Measurements from ENCODE around the gene SAMD11. TPM values are rescaled to one million over a fixed set of nuclear protein-coding genes. Genes with fewer than 3 reads are reported as not detected.

SAMD11 gene
- total RNA-seq, 1 donor from 2014 or later: 33.9 TPM

DNA sequence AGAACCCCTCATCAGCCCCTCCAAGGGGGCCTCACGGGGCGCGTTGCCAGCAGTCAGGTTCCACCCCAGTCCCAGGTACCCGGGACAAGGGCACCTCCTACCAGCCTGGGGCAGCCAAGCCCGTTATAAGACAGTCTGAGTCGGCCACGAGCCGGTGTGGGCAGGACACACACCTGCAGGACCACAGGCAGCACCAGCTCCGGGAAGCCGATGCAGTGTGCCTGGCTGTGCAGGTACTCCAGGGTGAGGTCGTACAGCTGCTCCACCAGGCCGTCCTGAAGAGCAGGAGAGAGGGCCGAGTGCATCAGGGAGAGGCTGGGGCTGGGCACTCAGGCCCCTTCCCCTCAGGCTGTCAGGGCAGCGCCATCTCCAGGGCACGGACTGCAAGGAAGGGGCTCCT lies 24.2 kb downstream of the SAMD11 start:
- TF ChIP-seq, protein P1, sequence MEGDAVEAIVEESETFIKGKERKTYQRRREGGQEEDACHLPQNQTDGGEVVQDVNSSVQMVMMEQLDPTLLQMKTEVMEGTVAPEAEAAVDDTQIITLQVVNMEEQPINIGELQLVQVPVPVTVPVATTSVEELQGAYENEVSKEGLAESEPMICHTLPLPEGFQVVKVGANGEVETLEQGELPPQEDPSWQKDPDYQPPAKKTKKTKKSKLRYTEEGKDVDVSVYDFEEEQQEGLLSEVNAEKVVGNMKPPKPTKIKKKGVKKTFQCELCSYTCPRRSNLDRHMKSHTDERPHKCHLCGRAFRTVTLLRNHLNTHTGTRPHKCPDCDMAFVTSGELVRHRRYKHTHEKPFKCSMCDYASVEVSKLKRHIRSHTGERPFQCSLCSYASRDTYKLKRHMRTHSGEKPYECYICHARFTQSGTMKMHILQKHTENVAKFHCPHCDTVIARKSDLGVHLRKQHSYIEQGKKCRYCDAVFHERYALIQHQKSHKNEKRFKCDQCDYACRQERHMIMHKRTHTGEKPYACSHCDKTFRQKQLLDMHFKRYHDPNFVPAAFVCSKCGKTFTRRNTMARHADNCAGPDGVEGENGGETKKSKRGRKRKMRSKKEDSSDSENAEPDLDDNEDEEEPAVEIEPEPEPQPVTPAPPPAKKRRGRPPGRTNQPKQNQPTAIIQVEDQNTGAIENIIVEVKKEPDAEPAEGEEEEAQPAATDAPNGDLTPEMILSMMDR (IDR thresholded peaks at IDR 0.05): no peak
- TF ChIP-seq POLR2A (IDR thresholded peaks at IDR 0.05) (no peak), POLR2AphosphoS5 (IDR thresholded peaks at IDR 0.05; ENCODE audit: insufficient read depth in 1 of 2, low read depth in 1 of 2) (no peak)

DNA sequence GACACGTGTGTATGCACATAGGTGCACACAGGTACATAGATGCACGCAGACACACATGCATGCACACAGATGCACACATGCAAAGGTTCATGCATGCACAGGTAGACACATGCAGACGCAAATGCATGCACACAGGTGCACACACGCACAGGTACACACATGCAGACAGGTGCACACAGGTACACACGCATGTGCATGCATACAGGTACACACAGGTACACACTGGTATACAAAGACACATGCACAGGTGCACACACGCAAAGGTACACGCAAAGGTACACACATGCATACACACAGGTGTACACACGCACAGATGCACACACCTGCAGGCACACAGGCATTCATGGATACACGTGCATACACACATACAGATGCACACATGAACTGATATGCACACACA lies 26.5 kb downstream of the SAMD11 start:
- Histone ChIP-seq H3K4me1 (no peaks in the 10 kb centered on the region), H3K36me3 (peaks cover 0 to 79% of the 10 kb centered on the region in 2 donors), H3K27ac (no peak overlapping the region), H3K4me3 (no peak overlapping the region), H3K9me3 (no peaks in the 10 kb centered on the region), H3K27me3 (no peaks in the 10 kb centered on the region)
- no peak for TF ChIP-seq POLR2AphosphoS5 (IDR thresholded peaks at IDR 0.05; ENCODE audit: insufficient read depth in 1 of 2, low read depth in 1 of 2)
- TF ChIP-seq, protein P1 (IDR thresholded peaks at IDR 0.05): no peak
- TF ChIP-seq POLR2A (IDR thresholded peaks at IDR 0.05): no peak
- DNase-seq (ENCODE audit: extremely low spot score in 2 of 2): no peak
- intact Hi-C loops (cut with DNase I): no loop called here

More for the DNA sequence above, 24.2 kb downstream of the SAMD11 start:
- Histone ChIP-seq H3K9me3 (no peaks in the 10 kb centered on the region), H3K27me3 (no peaks in the 10 kb centered on the region), H3K4me1 (peaks cover 9% of the 10 kb centered on the region), H3K27ac (no peak overlapping the region), H3K36me3 (peaks cover 0 to 55% of the 10 kb centered on the region in 2 donors), H3K4me3 (no peak overlapping the region)
- intact Hi-C loops (cut with DNase I): no loop called here
- no peak for DNase-seq (ENCODE audit: extremely low spot score in 2 of 2)

DNA sequence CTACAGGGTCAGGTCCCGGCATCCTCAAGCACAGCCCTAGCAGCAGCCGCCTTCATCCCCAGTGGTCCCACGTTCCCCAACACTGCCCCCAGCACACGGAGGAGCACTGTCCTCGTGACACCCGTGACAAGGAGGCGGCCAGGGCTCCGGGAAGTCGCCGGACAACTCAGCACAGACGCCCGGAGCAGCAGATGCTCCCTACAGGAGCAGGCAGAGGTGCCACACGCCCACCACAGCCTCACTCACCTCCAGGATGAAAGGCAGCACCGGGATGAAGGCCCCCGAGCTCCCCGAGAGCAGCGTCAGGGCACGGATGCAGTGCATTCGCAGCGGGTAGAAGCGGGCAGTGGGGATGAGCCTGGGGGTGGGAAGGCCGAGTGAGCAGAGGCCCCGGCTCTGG lies 27.2 kb downstream of the SAMD11 start:
- Histone ChIP-seq H3K4me1 (no peaks in the 10 kb centered on the region), H3K4me3 (no peak overlapping the region), H3K36me3 (peaks cover 0 to 85% of the 10 kb centered on the region in 2 donors), H3K27me3 (no peaks in the 10 kb centered on the region), H3K27ac (no peak overlapping the region), H3K9me3 (no peaks in the 10 kb centered on the region)
- TF ChIP-seq POLR2AphosphoS5 (IDR thresholded peaks at IDR 0.05; ENCODE audit: insufficient read depth in 1 of 2, low read depth in 1 of 2) (no peak), POLR2A (IDR thresholded peaks at IDR 0.05) (no peak)
- TF ChIP-seq, protein P1 (IDR thresholded peaks at IDR 0.05): no peak
- no peak for DNase-seq (ENCODE audit: extremely low spot score in 2 of 2)
- intact Hi-C loops (cut with DNase I): no loop called here

DNA sequence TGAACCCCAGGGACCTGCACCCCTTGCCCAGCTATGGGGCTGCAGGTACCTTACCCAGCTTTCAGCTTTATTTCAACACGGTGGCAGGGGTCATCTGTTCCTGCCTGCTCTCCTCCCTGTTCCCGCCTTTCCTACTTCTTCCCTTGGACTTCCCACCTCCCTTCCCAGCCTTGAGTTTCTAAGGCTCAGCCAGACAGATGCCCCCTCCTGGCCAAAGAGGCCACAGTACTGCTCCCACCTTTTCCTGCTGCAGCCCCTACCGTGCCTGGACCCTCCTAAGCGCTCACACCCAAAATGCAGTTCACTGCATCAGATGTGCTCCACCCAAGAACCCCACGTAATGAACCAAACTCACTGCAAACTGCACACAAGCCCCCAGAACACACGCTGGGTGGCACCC lies 27.6 kb downstream of the SAMD11 start:
- intact Hi-C loops (cut with DNase I): no loop called here
- no peak overlapping the region for H3K4me3 ChIP-seq
- peaks cover 0 to 89% of the 10 kb centered on the region in 2 donors for H3K36me3 ChIP-seq
- no peak for DNase-seq (ENCODE audit: extremely low spot score in 2 of 2)
- H3K9me3 ChIP-seq: no peaks in the 10 kb centered on the region
- H3K27ac ChIP-seq: no peak overlapping the region
- no peaks in the 10 kb centered on the region for H3K27me3 ChIP-seq
- TF ChIP-seq, protein P1 (IDR thresholded peaks at IDR 0.05): no peak
- TF ChIP-seq POLR2AphosphoS5 (IDR thresholded peaks at IDR 0.05; ENCODE audit: insufficient read depth in 1 of 2, low read depth in 1 of 2) (no peak), POLR2A (IDR thresholded peaks at IDR 0.05) (no peak)
- no peaks in the 10 kb centered on the region for H3K4me1 ChIP-seq

DNA sequence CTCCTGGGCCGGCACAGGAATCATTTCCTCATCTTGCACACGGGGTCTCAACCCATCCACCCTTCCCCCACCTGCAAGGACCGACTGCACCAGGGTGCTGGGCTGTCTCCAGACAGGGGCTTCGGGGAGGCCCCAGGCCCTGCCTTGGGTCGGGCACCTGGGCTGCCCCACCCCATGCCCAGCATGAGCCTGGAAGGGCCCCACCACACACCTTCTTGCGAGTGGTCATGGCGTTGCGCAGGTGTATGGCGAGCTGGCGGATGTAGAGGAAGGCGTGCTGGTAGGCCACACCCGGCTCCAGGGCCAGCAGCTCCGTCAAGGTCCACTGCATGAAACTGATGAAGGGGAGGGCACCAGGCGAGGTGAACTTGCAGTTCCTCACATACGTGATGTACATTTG lies 28.5 kb downstream of the SAMD11 start:
- Histone ChIP-seq H3K9me3 (no peaks in the 10 kb centered on the region), H3K36me3 (peaks cover 0 to 87% of the 10 kb centered on the region in 2 donors), H3K4me3 (no peak overlapping the region), H3K27me3 (no peaks in the 10 kb centered on the region), H3K27ac (no peak overlapping the region), H3K4me1 (peaks cover 2% of the 10 kb centered on the region)
- DNase-seq (ENCODE audit: extremely low spot score in 2 of 2): no peak
- TF ChIP-seq, protein P1 (IDR thresholded peaks at IDR 0.05): no peak
- no peak for TF ChIP-seq POLR2AphosphoS5 (IDR thresholded peaks at IDR 0.05; ENCODE audit: insufficient read depth in 1 of 2, low read depth in 1 of 2)
- no peak for TF ChIP-seq POLR2A (IDR thresholded peaks at IDR 0.05)
- intact Hi-C loops (cut with DNase I): no loop called here
